ENCODE results near the gene SNCG. TPM values are rescaled to one million over a fixed set of nuclear protein-coding genes. Genes with fewer than 3 reads are reported as not detected.

The SNCG gene
- polyA plus RNA-seq, 3 donors: 1.8 TPM; not detected in 2

- Mint-ChIP-seq H3K27ac (no peak overlapping the region), H3K9me3 (no peaks in the 10 kb centered on the region), H3K36me3 (no peaks in the 10 kb centered on the region), H3K4me1 (peaks cover 2% of the 10 kb centered on the region), H3K4me3 (no peak overlapping the region), H3K27me3 (ENCODE audit: low read depth in 3 of 3) (peaks cover 3 to 5% (median 5%) of the 10 kb centered on the region in 3 donors)
- H4K20me1 ChIP-seq (ENCODE audit: insufficient read depth, low read length): no peaks in the 10 kb centered on the region
- no peak for TF ChIP-seq CTCF (IDR thresholded peaks at IDR 0.05)
- H3K9ac ChIP-seq (ENCODE audit: insufficient read depth, low read length, poor library complexity, severe bottlenecking): no peak overlapping the region
- H3K27ac ChIP-seq (ENCODE audit: low read depth in 1 of 2, low read length in 2 of 2): no peak overlapping the region
- H3K27me3 ChIP-seq (ENCODE audit: control insufficient read depth in 2 of 2, insufficient read depth in 2 of 2, low read length in 2 of 2): peaks cover 0 to 3% of the 10 kb centered on the region in 2 donors
- H2AFZ ChIP-seq (ENCODE audit: insufficient read depth, low read depth, low read length, poor library complexity, severe bottlenecking): no peak overlapping the region
- no peak overlapping the region for H3K4me2 ChIP-seq (replicated peaks; ENCODE audit: extremely low read depth, low read length, poor library complexity, severe bottlenecking)
- no peaks in the 10 kb centered on the region for H3K79me2 ChIP-seq (ENCODE audit: insufficient read depth, low read length)
- intact Hi-C loops (cut with micrococcal nuclease): no loop called here
- H3K4me1 ChIP-seq (ENCODE audit: control insufficient read depth in 1 of 2, insufficient read depth in 2 of 2, low read length in 2 of 2): peaks cover 4 to 6% of the 10 kb centered on the region in 2 donors
- H3K4me3 ChIP-seq (replicated peaks in 1 of 3; ENCODE audit: low read depth in 2 of 3, low read length in 3 of 3): no peak overlapping the region
- H3K9me3 ChIP-seq (replicated peaks in 1 of 2; ENCODE audit: control insufficient read depth in 1 of 2, insufficient read depth in 1 of 2, low read length in 2 of 2): no peaks in the 10 kb centered on the region
- no peak for DNase-seq
- WGBS (ENCODE audit: insufficient coverage): 93% methylated on average over 10 of the region's 13 CpGs
- no peaks in the 10 kb centered on the region for H3K36me3 ChIP-seq (replicated peaks in 1 of 2; ENCODE audit: control insufficient read depth in 1 of 2, insufficient read depth in 2 of 2, low read length in 2 of 2)
These were observed 21.5 kb upstream of the SNCG start for GRCh38 chr10:86936661-86937501.

GRCh38 chr10:86937502-86938154 is 20.8 kb upstream of the SNCG start:
- Histone ChIP-seq H3K9me3 (replicated peaks in 1 of 2; ENCODE audit: control insufficient read depth in 1 of 2, insufficient read depth in 1 of 2, low read length in 2 of 2) (no peaks in the 10 kb centered on the region), H2AFZ (ENCODE audit: insufficient read depth, low read depth, low read length, poor library complexity, severe bottlenecking) (no peak overlapping the region), H3K79me2 (ENCODE audit: insufficient read depth, low read length) (no peaks in the 10 kb centered on the region), H3K27me3 (ENCODE audit: control insufficient read depth in 2 of 2, insufficient read depth in 2 of 2, low read length in 2 of 2) (peaks cover 0 to 3% of the 10 kb centered on the region in 2 donors), H4K20me1 (ENCODE audit: insufficient read depth, low read length) (no peaks in the 10 kb centered on the region), H3K4me3 (replicated peaks in 1 of 3; ENCODE audit: low read depth in 2 of 3, low read length in 3 of 3) (no peak overlapping the region), H3K36me3 (replicated peaks in 1 of 2; ENCODE audit: control insufficient read depth in 1 of 2, insufficient read depth in 2 of 2, low read length in 2 of 2) (no peaks in the 10 kb centered on the region), H3K4me2 (replicated peaks; ENCODE audit: extremely low read depth, low read length, poor library complexity, severe bottlenecking) (no peak overlapping the region), H3K4me1 (ENCODE audit: control insufficient read depth in 1 of 2, insufficient read depth in 2 of 2, low read length in 2 of 2) (peaks cover 4 to 6% of the 10 kb centered on the region in 2 donors), H3K9ac (ENCODE audit: insufficient read depth, low read length, poor library complexity, severe bottlenecking) (no peak overlapping the region), H3K27ac (ENCODE audit: low read depth in 1 of 2, low read length in 2 of 2) (no peak overlapping the region)
- no peaks in the 10 kb centered on the region for H3K4me1 Mint-ChIP-seq
- peaks cover 0 to 2% (median 0%) of the 10 kb centered on the region in 7 donors for H3K9me3 Mint-ChIP-seq
- intact Hi-C loops (cut with micrococcal nuclease): no loop called here
- no peak overlapping the region for H3K27ac Mint-ChIP-seq
- peaks cover 3 to 5% (median 5%) of the 10 kb centered on the region in 3 donors for H3K27me3 Mint-ChIP-seq (ENCODE audit: low read depth in 3 of 3)
- no CpG with 5 or more reads among the region's 6 CpGs for WGBS (ENCODE audit: insufficient coverage)
- no peak overlapping the region for H3K4me3 Mint-ChIP-seq
- no peak for TF ChIP-seq CTCF (IDR thresholded peaks at IDR 0.05)
- no peaks in the 10 kb centered on the region for H3K36me3 Mint-ChIP-seq
- no peak for DNase-seq
